22Rv1 (cell line): Measurements from ENCODE around the gene WRNIP1.

Source experiments
- H3K27ac ChIP-seq: fragments of 450-650 bp; 2 replicates; pipeline ENCODE4 v1.5.1; 2017
- CTCF ChIP-seq: fragments of 450-650 bp; IDR thresholded peaks from 2 replicates; pipeline ENCODE4 v1.5.1; 2017; ENCODE audit warnings: mild to moderate bottlenecking
- ZFX ChIP-seq: fragments of 450-650 bp; IDR thresholded peaks from 2 replicates; pipeline ENCODE4 v1.6.1; 2017; ENCODE audit warnings: antibody characterized with exemption, borderline replicate concordance

WRNIP1 gene

GRCh38 chr6:2809015-2809414 lies 43.8 kb downstream of the WRNIP1 start:
- no peak overlapping the region for H3K27ac ChIP-seq
- TF ChIP-seq ZFX: no peak
- no peak for TF ChIP-seq CTCF

- no peak overlapping the region for H3K27ac ChIP-seq
Observed at GRCh38 chr6:2810092-2810671, 45.0 kb downstream of the WRNIP1 start.

GRCh38 chr6:2812695-2813094 lies 47.5 kb downstream of the WRNIP1 start:
- no peak overlapping the region for H3K27ac ChIP-seq
- TF ChIP-seq ZFX: no peak
- no peak for TF ChIP-seq CTCF

More at GRCh38 chr6:2810092-2810671, 45.0 kb downstream of the WRNIP1 start:
- TF ChIP-seq ZFX (no peak), CTCF (no peak)

DNA sequence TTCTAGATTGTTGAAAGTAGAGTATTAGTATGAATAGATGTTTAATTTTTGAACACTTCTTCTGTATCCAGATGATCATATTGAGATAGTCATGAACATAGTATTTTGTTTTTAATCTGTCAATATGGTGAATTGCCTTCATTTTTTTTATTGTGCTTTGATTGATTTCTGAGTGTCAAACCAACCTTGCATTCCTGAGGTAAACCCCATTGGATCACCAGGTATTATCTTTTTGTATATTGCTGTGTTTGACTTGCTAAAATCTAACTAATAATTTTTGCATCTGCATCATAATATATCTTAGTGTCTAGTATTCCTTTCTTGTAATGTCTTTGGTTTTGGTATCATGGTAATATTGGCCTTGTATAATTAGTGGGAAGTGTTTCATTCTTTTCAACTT lies 51.0 kb downstream of the WRNIP1 start:
- no peak overlapping the region for H3K27ac ChIP-seq
- TF ChIP-seq ZFX: no peak
- TF ChIP-seq CTCF: no peak

DNA sequence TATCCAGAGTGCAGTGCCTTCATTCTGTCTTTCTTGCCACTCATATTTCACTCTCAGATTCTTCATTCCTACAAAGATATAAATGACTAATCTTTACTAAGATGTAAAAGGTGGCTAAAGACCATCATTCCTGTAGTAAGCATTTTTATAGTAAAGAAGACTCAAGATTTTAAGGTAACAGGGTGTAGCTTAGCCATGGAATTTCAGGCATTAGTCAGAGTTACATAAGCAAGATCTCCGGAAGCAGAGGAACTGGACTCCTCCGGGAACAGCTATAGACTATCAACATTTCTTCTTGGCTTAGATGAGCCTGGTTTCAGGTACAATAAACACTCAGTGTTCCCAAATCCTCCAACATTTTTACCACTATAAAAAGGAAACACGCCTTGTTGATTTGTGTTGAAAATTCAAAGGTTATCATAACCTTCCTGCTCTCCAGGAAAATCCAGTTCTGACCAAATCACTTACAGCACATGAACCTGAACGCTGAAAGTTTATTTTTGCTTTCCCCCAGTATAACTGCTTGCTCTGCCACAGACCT lies 52.8 kb downstream of the WRNIP1 start:
- TF ChIP-seq CTCF (no peak), ZFX (no peak)
- H3K27ac ChIP-seq: no peak overlapping the region

- TF ChIP-seq ZFX (no peak), CTCF (no peak)
Observed at GRCh38 chr6:2818593-2818992, 53.4 kb downstream of the WRNIP1 start.

GRCh38 chr6:2819115-2819514 lies 53.9 kb downstream of the WRNIP1 start:
- TF ChIP-seq CTCF (no peak), ZFX (no peak)
- H3K27ac ChIP-seq: no peak overlapping the region

More at GRCh38 chr6:2818593-2818992, 53.4 kb downstream of the WRNIP1 start:
- H3K27ac ChIP-seq: no peak overlapping the region
